GM19468 (cell line): Measurements from ENCODE around the gene TUT1.

ENCODE experiments used
- ATAC-seq: cut with Tn5 transposase; IDR thresholded peaks from one replicate; pipeline ENCODE4 v1.9.1; 2021; ENCODE audit warnings: mild to moderate bottlenecking, moderate library complexity, moderate number of reproducible peaks; ENCODE audit not compliant: unreplicated experiment; ENCODE audit errors: extremely low read depth

TUT1 gene

GRCh38 chr11:62544581-62545436 lies 46.5 kb downstream of the TUT1 start:
- no peak for ATAC-seq

GRCh38 chr11:62543680-62544444 lies 47.5 kb downstream of the TUT1 start:
- no peak for ATAC-seq

- ATAC-seq = no peak
Observed at GRCh38 chr11:62542750-62543567, 48.4 kb downstream of the TUT1 start.

GRCh38 chr11:62542111-62542745 lies 49.1 kb downstream of the TUT1 start:
- no peak for ATAC-seq

- ATAC-seq = no peak
Observed at GRCh38 chr11:62540804-62541701, 50.3 kb downstream of the TUT1 start.

GRCh38 chr11:62539238-62539925 lies 51.9 kb downstream of the TUT1 start:
- no peak for ATAC-seq

- ATAC-seq = no peak
Observed at GRCh38 chr11:62538470-62539237, 52.7 kb downstream of the TUT1 start.

- ATAC-seq = no peak
Observed at GRCh38 chr11:62536301-62536957, 54.9 kb downstream of the TUT1 start.

GRCh38 chr11:62535802-62536201 lies 55.5 kb downstream of the TUT1 start:
- no peak for ATAC-seq

GRCh38 chr11:62534779-62535545 lies 56.4 kb downstream of the TUT1 start:
- no peak for ATAC-seq

GRCh38 chr11:62532096-62532495 lies 59.2 kb downstream of the TUT1 start:
- ATAC-seq = no peak
